HG03045 (cell line): ENCODE data around the gene GDPD3.
A peak's percentile ranks its signal among the peaks of the same experiment; 100 is the strongest.

ENCODE experiments used
- ATAC-seq: cut with Tn5 transposase; IDR thresholded peaks from one replicate; pipeline ENCODE4 v1.9.1; 2021; ENCODE audit warnings: mild to moderate bottlenecking, moderate library complexity; ENCODE audit not compliant: unreplicated experiment

The GDPD3 gene

DNA sequence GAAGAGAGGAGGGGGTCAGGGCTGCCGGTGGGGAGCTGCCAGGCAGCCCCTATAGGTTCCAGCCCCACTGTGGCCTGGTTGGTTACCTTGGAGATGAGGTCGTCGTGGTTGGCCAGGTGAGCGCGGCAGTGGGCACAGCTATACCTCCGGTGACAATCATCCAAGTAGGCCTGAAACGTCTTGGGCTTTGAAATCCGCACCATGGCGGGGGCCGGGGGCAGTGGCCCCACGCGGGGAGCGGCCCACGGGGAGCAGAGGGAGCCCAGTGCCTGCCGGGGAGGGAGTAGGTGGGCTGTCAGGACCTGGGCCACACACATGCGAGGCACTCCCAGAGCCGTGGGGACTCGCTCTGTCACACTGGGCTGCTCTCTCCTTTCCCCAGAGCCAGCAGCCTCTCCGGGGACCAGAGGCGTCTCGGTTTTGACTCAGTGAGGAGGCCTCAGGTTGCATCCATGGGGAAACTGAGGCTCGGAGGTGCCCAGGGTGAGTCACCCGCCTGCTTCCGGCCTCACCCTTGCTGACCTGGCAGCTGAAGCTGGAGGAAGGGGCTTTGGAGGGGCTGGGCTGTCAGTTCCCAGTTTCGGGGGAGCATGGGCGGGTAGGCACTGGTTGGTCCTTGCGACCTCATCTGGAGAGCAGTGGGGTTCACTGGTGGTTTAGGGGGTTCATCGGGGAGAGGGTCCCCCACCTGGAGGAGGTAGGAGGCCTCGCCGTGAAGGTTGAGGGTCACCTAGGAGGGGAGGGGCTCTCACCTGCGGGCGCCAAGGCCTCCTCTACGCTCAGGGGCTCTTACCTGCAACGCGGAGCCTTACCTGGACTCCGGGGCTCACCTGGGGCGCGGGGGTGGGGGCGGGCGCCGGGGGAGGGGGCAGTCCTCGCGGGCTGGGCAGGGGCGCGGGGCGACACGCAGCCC, 17.9 kb downstream of the GDPD3 start:
- no peak for ATAC-seq

DNA sequence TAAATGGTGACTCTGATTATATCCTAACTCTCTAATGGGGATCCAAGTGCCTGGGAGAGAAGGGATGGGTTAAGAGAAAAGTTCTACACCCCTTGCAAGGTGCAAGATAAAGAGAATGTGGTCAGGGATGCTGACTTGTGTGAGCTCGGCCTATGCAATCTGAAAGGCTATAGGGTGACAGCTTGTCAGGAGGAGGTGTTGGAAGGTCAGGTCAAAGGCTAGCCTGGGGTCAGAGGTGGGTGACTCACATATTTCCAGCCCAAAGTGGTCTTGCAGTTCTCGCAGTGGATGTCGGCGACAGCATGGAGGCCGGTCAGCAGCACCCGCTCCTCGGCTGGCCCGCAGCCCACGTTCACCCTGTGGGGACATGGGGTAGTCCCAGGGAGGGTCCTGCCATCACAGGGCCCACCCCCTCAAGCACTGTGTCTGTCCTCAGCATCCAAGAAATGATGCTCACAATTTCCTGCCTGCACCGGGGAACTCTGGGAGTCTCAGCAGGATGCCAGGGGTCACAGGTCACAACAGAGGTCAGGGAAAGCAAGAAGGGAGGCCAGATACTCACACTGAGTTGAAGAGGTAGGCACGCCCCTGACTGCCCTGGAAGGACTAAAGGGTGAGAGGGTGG, 18.7 kb downstream of the GDPD3 start:
- ATAC-seq, result no peak

DNA sequence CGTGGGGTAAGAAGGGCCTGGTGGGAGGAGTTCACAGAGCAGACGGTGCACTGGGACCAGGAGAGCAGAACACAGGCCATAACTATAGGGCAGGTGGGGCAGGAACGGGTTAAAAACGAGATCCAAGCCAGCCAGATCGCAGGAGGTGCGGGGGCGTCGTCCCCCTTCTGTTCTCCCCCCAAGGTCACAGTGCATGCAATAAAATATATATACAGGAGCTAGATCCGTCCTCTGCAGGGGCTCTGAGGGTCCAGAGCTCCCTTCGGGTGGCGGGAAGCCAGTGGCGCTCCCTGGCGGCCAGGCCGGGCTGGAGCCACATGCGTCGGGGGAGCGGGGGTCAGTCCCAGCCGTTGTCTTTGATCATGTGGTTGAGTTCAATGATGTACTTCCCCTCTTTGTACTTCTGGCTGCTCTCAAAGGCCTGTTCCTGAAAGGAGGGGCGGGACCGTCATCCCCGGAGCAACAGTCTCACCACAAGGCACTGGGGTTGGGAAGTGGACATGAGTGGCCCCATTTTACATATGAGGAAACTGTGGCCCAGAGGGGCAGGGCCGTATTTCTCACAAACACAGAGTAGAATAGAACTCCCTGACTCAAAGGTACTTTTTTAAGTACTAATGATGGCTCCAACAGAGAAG, 20.8 kb downstream of the GDPD3 start:
- ATAC-seq, result peak; percentile 36

DNA sequence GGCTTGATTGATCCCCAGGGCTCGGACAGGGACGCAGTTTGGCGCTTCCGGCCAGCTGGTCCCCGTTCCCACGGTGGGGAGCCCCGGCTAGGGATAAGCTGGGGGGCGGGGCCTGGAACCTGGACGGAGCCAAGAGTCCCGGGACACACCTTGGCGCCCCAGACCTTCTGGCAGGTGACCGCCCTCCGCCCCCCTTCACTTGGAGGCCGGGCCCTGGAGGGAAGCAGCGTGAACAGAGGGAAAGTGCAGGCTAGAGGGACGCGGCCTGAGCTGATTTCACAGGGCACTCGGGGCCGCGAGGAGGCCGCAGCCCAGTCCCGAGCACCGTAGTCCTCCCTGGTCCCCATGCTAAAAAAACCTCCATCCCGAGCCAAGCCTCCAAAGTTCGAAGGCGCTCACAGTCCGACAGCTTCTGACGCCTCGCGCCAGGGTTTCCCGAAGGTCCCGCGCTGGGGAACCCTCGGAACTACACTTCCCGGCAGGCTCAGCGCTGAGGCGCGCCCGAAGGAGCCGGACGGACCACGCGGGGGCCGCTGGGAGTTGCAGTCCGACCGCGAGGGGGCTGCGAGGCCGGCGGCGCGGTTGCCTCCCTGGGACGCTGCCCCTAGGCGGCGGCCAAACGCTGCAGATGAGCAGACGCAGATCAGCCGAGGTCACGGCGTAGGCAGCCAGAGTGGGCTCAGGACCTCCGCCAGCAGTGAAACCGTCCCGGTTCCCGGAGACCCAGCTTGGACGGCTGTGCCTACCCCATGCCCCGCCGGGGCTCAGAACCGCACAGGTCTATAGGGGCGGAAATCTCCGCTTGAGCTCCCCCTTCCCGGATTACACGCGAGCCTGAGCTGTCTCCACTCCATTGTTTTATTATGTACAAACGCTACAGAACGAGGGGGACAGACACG, 21.6 kb downstream of the GDPD3 start, which contains the start of gene TBX6:
Gene TBX6, minus strand, starts transcription at position 451 of the 899 bp plus-strand sequence. CDS start 731 bp downstream, outside the sequence.
- peak; percentile 58 for ATAC-seq

DNA sequence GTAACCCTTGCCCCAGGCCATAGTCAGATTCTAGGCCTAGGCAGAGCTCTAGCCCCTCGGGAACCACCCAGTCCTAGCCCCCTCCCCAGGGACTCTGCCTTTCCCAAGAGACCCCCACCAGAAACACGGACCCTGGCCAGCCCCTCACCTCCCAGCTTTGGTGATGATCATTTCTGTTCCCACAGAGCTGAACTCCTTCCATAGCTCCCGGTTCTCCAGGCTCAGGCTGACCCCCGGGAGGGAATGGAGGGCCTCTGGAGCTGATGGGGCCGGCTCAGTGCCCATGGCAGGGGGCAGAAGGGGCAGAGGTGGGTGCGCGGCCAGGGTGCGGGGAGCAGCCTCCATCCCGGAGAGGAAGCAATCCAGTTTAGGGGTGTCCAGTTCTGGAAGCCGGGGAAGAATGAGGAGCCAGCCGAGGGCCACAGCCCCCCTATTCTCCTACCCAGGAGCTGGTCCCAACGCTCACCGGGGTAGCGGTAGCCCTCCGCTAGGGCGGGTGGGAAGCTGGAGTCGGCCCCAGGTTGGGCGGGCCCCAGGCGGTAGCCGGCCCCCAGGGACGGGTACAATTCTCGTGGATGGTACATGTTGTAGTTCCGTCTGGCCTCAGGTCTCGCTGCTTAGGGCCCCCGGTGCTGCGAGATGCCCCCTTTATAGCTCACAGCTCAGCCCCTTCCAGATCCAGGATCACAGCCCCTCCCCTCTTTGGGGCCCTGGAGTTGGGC, 22.6 kb downstream of the GDPD3 start:
- ATAC-seq, result no peak

DNA sequence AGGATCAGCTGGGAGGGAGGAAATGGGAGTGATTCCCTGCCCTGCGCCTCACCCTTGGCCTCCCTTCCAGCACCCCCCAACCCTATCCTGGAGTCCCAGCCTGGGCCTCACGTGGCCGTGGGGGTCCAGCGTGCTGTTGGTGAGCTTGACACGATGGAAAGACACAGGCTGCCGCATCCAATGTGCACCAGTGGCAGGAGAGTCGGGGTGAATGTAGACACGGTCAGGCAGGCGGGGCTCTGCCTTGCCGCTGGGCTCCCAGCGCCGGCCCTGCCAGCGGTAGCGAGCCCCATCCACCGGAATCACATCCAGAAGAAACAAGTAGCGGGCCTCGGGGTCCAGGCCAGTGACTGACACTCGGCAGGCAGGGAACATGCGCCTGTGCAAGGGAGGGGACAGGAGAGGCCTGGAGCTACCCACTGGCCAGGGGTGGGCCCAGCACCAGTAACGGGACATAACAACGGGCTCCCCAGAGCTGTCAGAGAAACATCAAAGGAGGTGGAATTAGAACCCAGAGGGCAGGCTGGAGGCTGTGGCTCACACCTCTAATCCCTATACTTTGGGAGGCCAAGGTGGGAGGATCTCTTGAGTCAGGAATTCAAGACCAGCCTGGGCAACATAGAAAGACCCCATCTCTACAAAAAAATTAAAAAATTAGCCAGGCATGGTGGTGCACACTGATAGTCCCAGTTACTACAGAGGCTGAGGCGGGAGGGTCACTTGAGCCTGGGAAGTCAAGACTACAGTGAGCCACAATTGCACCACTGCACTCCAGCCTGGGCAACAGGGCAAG, 24.3 kb downstream of the GDPD3 start:
- no peak for ATAC-seq

DNA sequence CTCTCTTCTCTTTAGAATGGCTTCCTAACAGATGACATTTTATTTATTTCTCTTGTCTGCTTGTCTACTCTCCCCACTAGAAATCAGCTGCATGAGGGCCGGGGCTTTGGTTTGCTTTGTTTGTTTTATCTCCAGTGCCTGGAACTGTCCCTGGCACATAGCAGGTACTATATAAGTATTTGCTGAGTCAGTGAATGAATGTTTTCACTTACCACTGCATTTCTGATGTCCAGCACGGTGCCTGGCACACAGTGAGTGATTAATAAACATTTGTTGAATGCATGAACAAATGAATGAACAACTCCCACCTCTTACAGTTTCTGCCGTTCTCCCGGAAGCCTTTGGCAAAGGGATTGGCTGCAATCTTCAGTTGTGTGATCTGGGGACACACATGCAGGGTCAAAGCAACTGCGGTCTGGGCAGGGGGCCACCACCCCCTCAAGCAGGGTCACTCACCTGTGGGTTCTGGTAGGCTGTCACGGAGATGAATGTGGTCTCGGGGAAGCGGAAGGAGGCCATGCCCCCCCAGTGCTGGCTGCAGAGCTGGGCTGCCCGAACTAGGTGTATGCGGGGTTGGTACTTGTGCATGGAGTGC, 25.0 kb downstream of the GDPD3 start:
- ATAC-seq, result no peak

DNA sequence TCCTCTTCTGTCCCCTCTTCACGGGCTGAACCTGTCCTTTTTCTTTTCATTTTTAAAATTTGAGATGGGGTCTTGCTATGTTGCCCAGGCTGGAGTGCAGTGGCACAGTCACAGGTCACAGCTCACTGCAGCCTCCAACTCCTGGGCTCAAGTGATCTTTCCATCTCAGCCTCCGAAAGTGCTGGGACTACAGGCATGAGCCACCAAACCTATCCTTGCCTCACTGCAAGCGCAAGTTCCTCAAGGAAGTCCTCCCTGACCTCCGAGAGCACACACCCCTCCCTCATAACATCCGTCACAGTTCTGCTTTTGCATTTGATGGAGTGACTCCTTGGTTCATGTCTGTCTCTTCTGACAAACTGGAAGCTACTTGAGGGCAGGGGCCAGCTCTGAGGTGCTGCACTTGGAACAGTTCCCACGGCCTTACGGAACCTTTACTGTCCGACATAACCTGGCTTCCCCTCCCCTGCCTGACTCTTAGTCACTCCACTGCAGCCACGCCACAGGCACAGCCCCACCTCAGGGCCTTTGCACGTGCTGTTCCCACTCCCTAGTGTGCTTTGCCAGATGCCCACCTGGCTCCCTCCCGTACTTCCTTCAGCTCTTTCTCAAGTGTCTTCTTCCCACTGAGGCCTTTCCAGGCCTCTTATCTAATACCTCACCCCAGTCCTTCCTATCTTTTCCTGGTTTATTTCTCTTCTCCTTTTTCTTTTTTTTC, 26.0 kb downstream of the GDPD3 start:
- ATAC-seq, result no peak

DNA sequence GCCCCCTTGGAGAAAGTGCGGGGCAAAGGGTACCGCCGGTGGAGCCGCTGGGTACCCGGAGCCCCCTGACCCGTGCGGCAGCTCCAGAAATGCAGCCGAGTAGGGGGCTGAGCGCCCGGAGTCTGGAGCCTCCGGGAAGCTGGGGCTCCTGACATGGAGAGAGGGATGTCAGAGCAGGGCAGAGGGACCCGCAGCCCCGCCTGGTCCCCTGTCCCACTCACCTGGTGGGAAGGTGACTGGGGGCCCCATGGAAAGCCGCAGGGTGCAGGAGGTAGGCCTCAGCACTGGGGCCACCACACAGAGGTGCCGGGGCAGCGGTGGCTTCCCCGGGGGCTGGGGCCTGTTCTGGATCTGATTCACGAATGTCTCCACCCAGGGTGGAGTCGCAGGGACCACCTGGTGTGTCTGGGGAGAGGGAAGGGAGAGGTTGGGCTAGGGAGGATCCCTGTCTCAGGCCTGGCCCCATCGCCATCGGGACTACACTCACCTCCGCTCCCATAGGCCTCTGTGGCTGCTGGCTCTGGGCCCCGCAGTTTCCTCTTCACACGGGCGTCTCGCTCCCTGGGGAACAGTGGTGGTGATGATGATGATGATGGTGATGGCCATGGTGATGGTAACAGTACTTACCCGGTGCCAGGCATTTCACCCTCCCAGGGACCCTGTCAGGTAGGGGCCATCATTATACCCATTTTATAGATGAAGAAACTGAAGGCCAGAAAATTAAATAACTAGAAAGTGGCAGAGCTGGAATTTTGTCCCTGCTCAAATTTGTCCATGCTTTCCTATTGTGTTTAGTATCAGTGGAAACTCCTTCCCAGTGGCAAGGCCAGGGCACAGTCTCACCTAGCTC, 26.8 kb downstream of the GDPD3 start:
- ATAC-seq, result no peak

DNA sequence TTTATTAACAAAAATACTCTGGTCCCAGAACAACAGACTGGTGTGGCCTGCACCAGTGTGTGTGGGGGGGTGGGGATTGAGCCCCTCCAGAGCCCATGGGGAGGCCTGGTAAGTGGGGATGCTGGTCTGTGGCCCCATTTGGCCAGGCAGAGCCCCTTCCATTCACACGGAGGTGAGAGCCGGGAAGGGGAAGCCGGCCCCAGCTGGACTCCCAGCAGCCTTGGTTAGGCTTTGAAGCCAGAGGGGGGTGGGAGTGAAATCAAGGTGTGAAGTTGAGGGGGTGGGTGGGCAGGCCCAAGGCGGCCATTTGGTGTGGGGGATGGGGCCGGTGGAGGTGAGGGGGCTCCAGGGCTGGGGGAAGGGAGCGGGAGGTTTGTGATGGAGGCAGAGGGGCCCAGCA, 27.5 kb downstream of the GDPD3 start:
- ATAC-seq, result no peak

DNA sequence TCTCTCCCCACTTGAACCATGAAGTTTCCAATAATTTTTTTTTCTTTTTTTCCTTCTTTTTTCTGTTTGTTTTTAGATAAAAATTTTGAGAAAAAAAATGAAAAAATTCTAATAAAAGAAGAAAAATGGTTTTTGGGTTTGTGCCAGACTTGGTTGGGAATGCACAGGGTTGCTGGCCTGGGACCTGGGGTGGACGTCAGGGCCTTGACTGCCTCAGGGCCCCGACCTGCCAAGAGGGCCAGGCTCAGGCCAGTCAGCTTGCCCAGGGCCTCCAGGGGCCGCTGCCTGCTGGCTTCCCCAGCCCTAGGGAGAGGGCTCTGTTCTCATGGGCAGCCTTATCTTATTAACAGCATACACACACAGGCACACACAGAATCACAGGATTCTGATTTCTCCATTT, 28.1 kb downstream of the GDPD3 start:
- ATAC-seq, result no peak

DNA sequence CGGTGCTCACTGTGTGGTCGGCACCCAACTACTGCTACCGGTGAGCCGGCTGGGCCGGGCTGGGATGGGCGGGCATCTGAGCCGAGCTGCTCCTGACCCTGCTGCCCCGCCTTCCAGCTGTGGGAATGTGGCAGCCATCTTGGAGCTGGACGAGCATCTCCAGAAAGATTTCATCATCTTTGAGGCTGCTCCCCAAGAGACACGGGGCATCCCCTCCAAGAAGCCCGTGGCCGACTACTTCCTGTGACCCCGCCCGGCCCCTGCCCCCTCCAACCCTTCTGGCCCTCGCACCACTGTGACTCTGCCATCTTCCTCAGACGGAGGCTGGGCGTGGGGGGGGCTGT, 28.5 kb downstream of the GDPD3 start:
- no peak for ATAC-seq

DNA sequence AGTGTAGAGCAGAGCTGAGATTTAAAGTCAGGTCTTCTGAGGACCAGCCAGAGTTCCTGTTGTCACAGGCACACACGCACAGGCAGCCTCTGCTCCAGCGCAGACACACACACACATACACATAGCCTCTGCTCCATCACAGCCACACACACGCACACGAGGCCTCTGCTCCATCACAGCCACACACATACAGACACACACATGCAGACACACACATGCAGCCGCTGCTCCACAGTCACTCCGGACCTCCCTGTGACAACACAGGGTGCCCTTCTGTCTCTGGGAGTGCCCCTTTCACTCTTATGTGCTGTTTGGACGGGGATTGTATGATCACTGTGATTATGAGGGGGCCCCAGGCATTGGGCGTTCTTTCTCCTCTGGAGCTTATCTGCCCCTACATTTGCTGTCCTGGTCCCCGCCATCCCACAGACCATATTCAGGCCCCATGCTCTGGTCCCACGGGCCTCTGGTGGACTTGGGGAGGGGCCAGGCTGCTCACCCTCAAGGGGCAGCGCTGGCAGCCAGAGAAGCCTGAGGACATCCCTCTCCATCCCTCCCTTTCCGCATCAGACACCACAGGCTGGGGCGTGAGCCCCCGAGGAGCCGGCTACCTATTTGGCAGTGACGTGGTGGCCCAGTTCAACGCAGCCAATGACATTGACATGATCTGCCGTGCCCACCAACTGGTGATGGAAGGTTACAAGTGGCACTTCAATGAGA, 29.1 kb downstream of the GDPD3 start:
- ATAC-seq, result no peak

DNA sequence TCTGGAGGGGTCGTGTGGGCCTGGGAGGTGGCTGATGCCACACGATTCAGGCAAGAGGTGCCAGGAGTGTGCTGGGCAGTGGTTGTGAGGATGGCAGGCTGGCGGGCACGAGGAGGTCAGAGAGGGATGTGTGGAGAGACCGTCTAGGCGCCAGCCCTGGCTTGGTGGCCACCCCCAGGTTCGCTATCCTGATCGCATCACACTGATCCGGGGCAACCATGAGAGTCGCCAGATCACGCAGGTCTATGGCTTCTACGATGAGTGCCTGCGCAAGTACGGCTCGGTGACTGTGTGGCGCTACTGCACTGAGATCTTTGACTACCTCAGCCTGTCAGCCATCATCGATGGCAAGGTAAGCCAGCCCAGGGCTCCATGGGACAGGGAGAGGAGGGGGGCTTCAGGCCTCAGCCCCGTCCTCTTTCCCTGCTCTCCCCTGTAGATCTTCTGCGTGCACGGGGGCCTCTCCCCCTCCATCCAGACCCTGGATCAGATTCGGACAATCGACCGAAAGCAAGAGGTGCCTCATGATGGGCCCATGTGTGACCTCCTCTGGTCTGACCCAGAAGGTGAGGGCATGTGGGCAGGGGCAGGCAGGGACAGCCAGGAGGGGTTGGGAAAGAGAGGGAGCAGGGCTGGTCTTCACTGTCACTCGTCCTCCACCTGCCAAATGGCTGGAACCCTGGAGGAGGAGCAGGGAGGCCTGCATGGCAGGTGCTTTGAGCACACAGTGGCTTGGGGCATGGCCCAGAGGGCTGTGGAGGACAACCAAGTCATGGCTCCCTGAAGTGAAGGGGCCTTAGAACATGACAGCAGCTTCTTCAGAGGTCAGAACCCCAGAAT, 29.9 kb downstream of the GDPD3 start:
- no peak for ATAC-seq

DNA sequence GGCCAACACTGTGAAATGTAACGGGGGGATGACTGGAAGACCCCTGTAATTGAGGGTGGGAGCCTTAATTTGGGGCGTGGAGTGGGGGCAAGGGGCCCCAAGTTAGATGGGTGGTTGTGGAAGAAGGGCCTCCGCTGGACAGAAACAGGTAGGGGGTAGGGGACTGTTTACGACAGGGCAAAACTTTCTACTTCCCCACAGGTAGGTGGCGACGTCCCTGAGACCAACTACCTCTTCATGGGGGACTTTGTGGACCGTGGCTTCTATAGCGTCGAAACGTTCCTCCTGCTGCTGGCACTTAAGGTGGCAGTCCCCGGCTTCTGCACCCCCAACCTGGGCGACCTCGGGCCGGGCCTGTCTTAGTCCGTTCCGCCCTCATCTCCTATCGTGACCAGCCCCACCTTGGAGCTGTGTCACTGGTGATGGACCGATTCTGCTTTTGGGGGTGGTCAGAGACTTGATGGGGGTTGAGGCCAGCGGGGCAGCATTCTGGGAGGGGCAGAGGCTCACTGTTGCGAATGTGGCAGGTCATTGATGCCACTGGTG, 30.7 kb downstream of the GDPD3 start:
- ATAC-seq, result no peak

DNA sequence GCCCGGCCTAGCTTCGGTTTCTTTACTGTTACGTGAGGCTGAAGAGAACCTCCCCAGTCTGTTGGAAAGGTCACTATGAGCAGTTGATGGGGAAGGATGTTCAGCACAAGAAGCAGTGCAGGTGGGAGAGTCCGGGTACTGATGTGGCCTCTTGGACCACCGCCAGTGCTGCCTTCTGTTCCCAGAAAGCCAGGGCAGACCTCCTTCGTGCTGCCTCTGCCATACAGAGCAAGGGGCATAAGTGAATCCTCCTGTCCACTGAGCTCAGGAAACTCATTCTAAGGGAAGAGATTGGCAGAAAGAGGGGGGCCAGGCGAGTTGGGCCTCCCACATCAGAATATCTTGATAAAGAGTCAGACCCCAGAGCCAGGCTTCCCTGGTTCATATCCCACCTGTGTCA, 33.9 kb downstream of the GDPD3 start:
- no peak for ATAC-seq
